Keratinocyte (primary cell): ENCODE measurements around the gene F5. TPM values are rescaled to one million over a fixed set of nuclear protein-coding genes. Genes with fewer than 3 reads are reported as not detected.

Source experiments
- DNase-seq: peaks from one replicate; pipeline ENCODE4 v3.0.0-alpha.2; 2011; ENCODE audit warnings: low read depth, missing footprints, low spot score
- FAIRE-seq: peaks from 2 replicates; lab custom pipeline; 2011; peaks lifted over from hg19 to GRCh38; lab: Jason Lieb, UNC
- H2AFZ ChIP-seq: 2 replicates; pipeline ENCODE4 v1.6.0; 2012; ENCODE audit warnings: low read length, control low read depth, inconsistent platforms; ENCODE audit not compliant: control insufficient read depth
- H3K27ac ChIP-seq: 2 replicates; pipeline ENCODE4 v1.5.1; 2011; ENCODE audit warnings: low read length; ENCODE audit not compliant: control insufficient read depth, insufficient read depth
- H3K27me3 ChIP-seq: 3 replicates; pipeline ENCODE4 v1.6.0; 2011; ENCODE audit warnings: low read length; ENCODE audit not compliant: control insufficient read depth, insufficient read depth; ENCODE audit errors: extremely low read depth
- H3K36me3 ChIP-seq, 2 experiments: 2 replicates in 1 of 2; 3 replicates in 1 of 2; pipeline ENCODE4 v1.5.1; 2011; ENCODE audit warnings: low read length in 2 of 2, mild to moderate bottlenecking in 1 of 2; ENCODE audit not compliant: control insufficient read depth in 2 of 2, insufficient read depth in 2 of 2; ENCODE audit errors: extremely low read depth in 1 of 2
- H3K4me1 ChIP-seq: 3 replicates; pipeline ENCODE4 v1.5.1; 2011; ENCODE audit warnings: low read length; ENCODE audit not compliant: control insufficient read depth, insufficient read depth; ENCODE audit errors: extremely low read depth
- H3K4me2 ChIP-seq: 3 replicates; pipeline ENCODE4 v1.6.0; 2011; ENCODE audit warnings: low read depth, low read length; ENCODE audit not compliant: control insufficient read depth, insufficient read depth; ENCODE audit errors: extremely low read depth
- H3K4me3 ChIP-seq, 3 experiments: fragments of 200-600 bp in 1 of 3; sonication (generic) in 1 of 3; 2 replicates in 2 of 3; 3 replicates in 1 of 3; pipeline ENCODE4 v1.5.1; 2011 to 2016; ENCODE audit warnings: low read length in 3 of 3, mild to moderate bottlenecking in 3 of 3, control low read depth in 2 of 3, inconsistent platforms in 1 of 3, low read depth in 1 of 3, mixed read lengths in 1 of 3, mixed run types in 1 of 3, moderate library complexity in 1 of 3; ENCODE audit not compliant: control insufficient read depth in 2 of 3, insufficient read depth in 2 of 3; ENCODE audit errors: extremely low read depth in 1 of 3
- H3K79me2 ChIP-seq: 2 replicates; pipeline ENCODE4 v1.6.0; 2012; ENCODE audit warnings: low read length; ENCODE audit not compliant: control insufficient read depth, insufficient read depth
- H3K9ac ChIP-seq: 3 replicates; pipeline ENCODE4 v1.6.0; 2011; ENCODE audit warnings: low read length; ENCODE audit not compliant: control insufficient read depth, insufficient read depth; ENCODE audit errors: extremely low read depth
- H3K9me1 ChIP-seq: 3 replicates; pipeline ENCODE4 v1.6.0; 2011; ENCODE audit warnings: low read length; ENCODE audit not compliant: control insufficient read depth, insufficient read depth; ENCODE audit errors: extremely low read depth
- H3K9me3 ChIP-seq: 2 replicates; pipeline ENCODE4 v1.5.1; 2012; ENCODE audit warnings: low read depth, low read length; ENCODE audit not compliant: control insufficient read depth
- H4K20me1 ChIP-seq: 3 replicates; pipeline ENCODE4 v1.6.0; 2011; ENCODE audit warnings: low read length; ENCODE audit not compliant: control insufficient read depth, insufficient read depth; ENCODE audit errors: extremely low read depth
- CTCF ChIP-seq, 3 experiments: IDR thresholded peaks in 1 of 3; conservative IDR thresholded peaks in 1 of 3; optimal IDR thresholded peaks in 1 of 3; 2 replicates in 2 of 3; 3 replicates in 1 of 3; pipeline versions ENCODE3 to v1.5.1; 2011; ENCODE audit warnings: low read length in 3 of 3, mild to moderate bottlenecking in 3 of 3, moderate library complexity in 2 of 3, control low read depth in 1 of 3, inconsistent platforms in 1 of 3; ENCODE audit not compliant: insufficient read depth in 2 of 3; ENCODE audit errors: extremely low read depth in 1 of 3
- EZH2 ChIP-seq: IDR thresholded peaks from one replicate; pipeline ENCODE4 v1.6.1; 2012; ENCODE audit warnings: inconsistent platforms, mild to moderate bottlenecking, low read length, moderate library complexity
- dilution Hi-C: fragments of 300-500 bp; cut with MboI; formaldehyde crosslinking; loops from one replicate; pipeline ENCODE4 v1.7.0; 2020; ENCODE audit warnings: low sequenced_read_pairs; ENCODE audit not compliant: extremely low pct_ligation_motif_present
- polyA plus RNA-seq, 5 experiments: library from polyadenylated mRNA; depleted of rRNA in 3 of 5; stranded (reverse) in 3 of 5; stranded (forward) in 1 of 5; unstranded in 1 of 5; fragments of >200 nt; gene quantifications; 1 replicate in 1 of 5; 2 replicates in 3 of 5; 3 replicates in 1 of 5; pipeline versions ENCODE4 v1.2.1 to v1.2.3, GENCODE V29; 2011 to 2012; ENCODE audit warnings: missing spikeins in 2 of 5, low read depth in 1 of 5, low replicate concordance in 1 of 5

Gene F5
- polyA plus RNA-seq, 1 donor (not counting 4 experiments of a cell fraction or from before 2014, with no cell fraction given): 0.01 TPM

DNA sequence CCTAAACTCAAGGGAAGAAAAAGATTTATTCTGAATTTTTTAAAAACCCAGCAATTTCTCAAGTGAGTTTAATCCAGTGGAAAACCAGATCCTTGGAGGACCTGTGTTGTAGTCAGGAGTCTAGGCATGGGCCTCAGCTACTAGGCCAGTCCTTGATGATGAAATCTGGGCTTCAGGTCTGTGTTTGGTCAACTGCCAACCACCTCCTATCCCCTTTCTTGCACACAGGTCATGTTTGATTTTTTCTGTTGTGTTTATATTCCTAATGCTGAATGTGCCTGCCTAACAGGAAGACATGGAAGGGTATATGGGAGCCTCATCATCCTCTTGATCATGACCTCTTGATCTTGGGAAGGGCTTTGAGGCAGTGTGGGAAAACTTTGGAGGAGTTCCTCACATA, 62.4 kb downstream of the F5 start:
- H3K4me1 ChIP-seq: peaks cover 14% of the 10 kb centered on the region
- no peaks in the 10 kb centered on the region for H3K36me3 ChIP-seq
- H4K20me1 ChIP-seq: no peaks in the 10 kb centered on the region
- H3K9me3 ChIP-seq: no peaks in the 10 kb centered on the region
- no peak for DNase-seq
- no peak for FAIRE-seq
- no peak overlapping the region for H3K4me2 ChIP-seq
- no peak overlapping the region for H3K9ac ChIP-seq
- TF ChIP-seq EZH2 (no peak), CTCF (optimal IDR thresholded peaks at IDR 0.05 in 1 of 3, IDR thresholded peaks at IDR 0.05 in 1 of 3, conservative IDR thresholded peaks at IDR 0.05 in 1 of 3; ENCODE audit: extremely low read depth in 1 of 3, insufficient read depth in 2 of 3, low read length in 3 of 3) (no peak)
- dilution Hi-C loops: no loop called here
- H3K27ac ChIP-seq: no peak overlapping the region
- H2AFZ ChIP-seq: no peak overlapping the region
- H3K4me3 ChIP-seq: no peak overlapping the region
- no peaks in the 10 kb centered on the region for H3K79me2 ChIP-seq
- H3K9me1 ChIP-seq: no peaks in the 10 kb centered on the region
- H3K27me3 ChIP-seq: no peaks in the 10 kb centered on the region

DNA sequence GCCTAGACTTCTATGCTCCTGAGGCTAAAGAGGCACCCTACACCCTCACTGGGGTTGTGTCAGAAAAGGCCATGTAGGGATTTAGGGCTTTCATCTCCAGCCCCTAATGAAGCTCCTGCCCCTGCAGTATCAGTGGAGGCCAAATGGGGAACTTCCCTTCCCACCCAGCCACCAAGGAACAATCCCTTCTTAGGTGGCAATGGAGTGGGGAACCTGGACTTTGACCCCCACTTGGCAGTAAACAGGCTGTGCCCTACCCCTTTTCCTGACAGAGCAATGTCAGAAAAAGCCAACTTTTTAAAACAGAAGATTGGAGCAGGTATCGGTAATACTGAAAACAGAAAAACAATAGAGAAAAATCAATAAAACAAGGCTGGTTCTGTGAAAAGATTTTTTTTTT, 65.1 kb downstream of the F5 start:
- H3K79me2 ChIP-seq: no peaks in the 10 kb centered on the region
- no peaks in the 10 kb centered on the region for H3K4me1 ChIP-seq
- no peak overlapping the region for H2AFZ ChIP-seq
- DNase-seq (no peak), FAIRE-seq (no peak)
- H3K27me3 ChIP-seq: no peaks in the 10 kb centered on the region
- TF ChIP-seq CTCF (optimal IDR thresholded peaks at IDR 0.05 in 1 of 3, IDR thresholded peaks at IDR 0.05 in 1 of 3, conservative IDR thresholded peaks at IDR 0.05 in 1 of 3; ENCODE audit: extremely low read depth in 1 of 3, insufficient read depth in 2 of 3, low read length in 3 of 3) (no peak), EZH2 (no peak)
- H3K9ac ChIP-seq: no peak overlapping the region
- no peaks in the 10 kb centered on the region for H4K20me1 ChIP-seq
- dilution Hi-C loops: no loop called here
- no peaks in the 10 kb centered on the region for H3K9me3 ChIP-seq
- H3K4me2 ChIP-seq: no peak overlapping the region
- H3K9me1 ChIP-seq: no peaks in the 10 kb centered on the region
- no peak overlapping the region for H3K27ac ChIP-seq
- H3K36me3 ChIP-seq: no peaks in the 10 kb centered on the region
- no peak overlapping the region for H3K4me3 ChIP-seq
